ENCODE measurements around the gene SLC9A9. TPM values are rescaled to one million over a fixed set of nuclear protein-coding genes. Genes with fewer than 3 reads are reported as not detected.

Gene SLC9A9
- polyA plus RNA-seq, 1 of the 3 experiments (the other 2 are of a cell fraction): 0.05 TPM

GRCh38 chr3:143627336-143627735 lies 220.9 kb downstream of the SLC9A9 start:
- no peaks in the 10 kb centered on the region for H3K9me3 ChIP-seq
- WGBS (ENCODE audit: low lambda C conversion rate): 17% methylated on average over 5 of the region's 5 CpGs
- POLR2A ChIA-PET: no interaction called here

DNA sequence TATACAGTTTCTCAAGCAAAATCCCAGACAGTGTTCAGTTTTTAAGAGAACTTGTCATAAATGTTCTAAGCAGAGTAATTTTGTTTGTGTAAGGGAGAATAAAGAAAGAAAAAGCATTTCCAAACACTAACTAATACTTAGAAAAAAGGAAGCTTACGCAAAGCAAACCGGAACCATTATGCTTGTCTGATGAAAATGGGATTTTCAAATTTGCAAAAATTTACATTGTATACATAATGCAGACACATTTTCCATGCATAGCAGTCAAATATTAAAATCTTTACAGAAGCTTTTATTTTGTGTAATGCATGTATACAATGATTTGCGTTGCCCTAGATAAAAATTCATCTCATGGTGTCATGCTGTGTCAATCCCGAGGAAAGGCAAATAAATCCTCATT lies 229.0 kb downstream of the SLC9A9 start:
- no peaks in the 10 kb centered on the region for H3K79me2 ChIP-seq (ENCODE audit: insufficient read depth)
- H3F3A ChIP-seq (replicated peaks; ENCODE audit: insufficient read depth): no peaks in the 10 kb centered on the region
- no peak overlapping the region for H2AFZ ChIP-seq (ENCODE audit: low read depth)
- H3K9me3 ChIP-seq: no peaks in the 10 kb centered on the region
- no peak overlapping the region for H3K9ac ChIP-seq
- POLR2A ChIA-PET: no interaction called here
- peaks cover 13% of the 10 kb centered on the region; the same call in 1 of the 2 replicates for H3K27me3 ChIP-seq (ENCODE audit: insufficient read depth)
- WGBS (ENCODE audit: low lambda C conversion rate): 22% methylated on average over 4 of the region's 4 CpGs
- H3K9me2 ChIP-seq: no peaks in the 10 kb centered on the region
- DNase-seq: no peak
- no peaks in the 10 kb centered on the region for H3K36me3 ChIP-seq (replicated peaks in 1 of 2; ENCODE audit: control insufficient read depth in 1 of 2, insufficient read depth in 2 of 2, low read length in 1 of 2)
- no peaks in the 10 kb centered on the region for H4K20me1 ChIP-seq (ENCODE audit: insufficient read depth)
- H3K4me3 ChIP-seq (ENCODE audit: low read depth in 2 of 2, low read length in 1 of 2): no peak overlapping the region
- no peaks in the 10 kb centered on the region for H3K4me1 ChIP-seq (ENCODE audit: control insufficient read depth in 1 of 2, insufficient read depth in 2 of 2, low read depth in 1 of 2, low read length in 1 of 2)
- CTCF ChIA-PET: no interaction called here
- TF ChIP-seq RFX5 (IDR thresholded peaks at IDR 0.05; ENCODE audit: low read length): no peak
- TF ChIP-seq NFIC (IDR thresholded peaks at IDR 0.05; ENCODE audit: borderline replicate concordance): no peak
- TF ChIP-seq YY1 (IDR thresholded peaks at IDR 0.05; ENCODE audit: low read depth): no peak
- TF ChIP-seq USF1 (IDR thresholded peaks at IDR 0.05; ENCODE audit: borderline replicate concordance, low read depth): no peak
- no peak for TF ChIP-seq RAD21 (IDR thresholded peaks at IDR 0.05; ENCODE audit: low read length)
- no peak for TF ChIP-seq RCOR1 (IDR thresholded peaks at IDR 0.05; ENCODE audit: low read length)
- TF ChIP-seq, protein P1, sequence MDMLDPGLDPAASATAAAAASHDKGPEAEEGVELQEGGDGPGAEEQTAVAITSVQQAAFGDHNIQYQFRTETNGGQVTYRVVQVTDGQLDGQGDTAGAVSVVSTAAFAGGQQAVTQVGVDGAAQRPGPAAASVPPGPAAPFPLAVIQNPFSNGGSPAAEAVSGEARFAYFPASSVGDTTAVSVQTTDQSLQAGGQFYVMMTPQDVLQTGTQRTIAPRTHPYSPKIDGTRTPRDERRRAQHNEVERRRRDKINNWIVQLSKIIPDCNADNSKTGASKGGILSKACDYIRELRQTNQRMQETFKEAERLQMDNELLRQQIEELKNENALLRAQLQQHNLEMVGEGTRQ (IDR thresholded peaks at IDR 0.05; ENCODE audit: borderline replicate concordance, low read depth, low read length): no peak
- TF ChIP-seq MEF2A (IDR thresholded peaks at IDR 0.05; ENCODE audit: borderline replicate concordance, low read depth): no peak
- TF ChIP-seq, protein P2, sequence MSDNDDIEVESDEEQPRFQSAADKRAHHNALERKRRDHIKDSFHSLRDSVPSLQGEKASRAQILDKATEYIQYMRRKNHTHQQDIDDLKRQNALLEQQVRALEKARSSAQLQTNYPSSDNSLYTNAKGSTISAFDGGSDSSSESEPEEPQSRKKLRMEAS (IDR thresholded peaks at IDR 0.05; ENCODE audit: low read depth): no peak
- TF ChIP-seq CHD2 (IDR thresholded peaks at IDR 0.05; ENCODE audit: low read length, partially characterized antibody): no peak
- TF ChIP-seq TAF1 (IDR thresholded peaks at IDR 0.05; ENCODE audit: borderline replicate concordance, low read depth, low read length): no peak
- TF ChIP-seq GABPA (IDR thresholded peaks at IDR 0.05; ENCODE audit: low read depth): no peak
- no peak for TF ChIP-seq POLR2AphosphoS5 (IDR thresholded peaks at IDR 0.05; ENCODE audit: low read depth, low read length)
- TF ChIP-seq, protein P3, sequence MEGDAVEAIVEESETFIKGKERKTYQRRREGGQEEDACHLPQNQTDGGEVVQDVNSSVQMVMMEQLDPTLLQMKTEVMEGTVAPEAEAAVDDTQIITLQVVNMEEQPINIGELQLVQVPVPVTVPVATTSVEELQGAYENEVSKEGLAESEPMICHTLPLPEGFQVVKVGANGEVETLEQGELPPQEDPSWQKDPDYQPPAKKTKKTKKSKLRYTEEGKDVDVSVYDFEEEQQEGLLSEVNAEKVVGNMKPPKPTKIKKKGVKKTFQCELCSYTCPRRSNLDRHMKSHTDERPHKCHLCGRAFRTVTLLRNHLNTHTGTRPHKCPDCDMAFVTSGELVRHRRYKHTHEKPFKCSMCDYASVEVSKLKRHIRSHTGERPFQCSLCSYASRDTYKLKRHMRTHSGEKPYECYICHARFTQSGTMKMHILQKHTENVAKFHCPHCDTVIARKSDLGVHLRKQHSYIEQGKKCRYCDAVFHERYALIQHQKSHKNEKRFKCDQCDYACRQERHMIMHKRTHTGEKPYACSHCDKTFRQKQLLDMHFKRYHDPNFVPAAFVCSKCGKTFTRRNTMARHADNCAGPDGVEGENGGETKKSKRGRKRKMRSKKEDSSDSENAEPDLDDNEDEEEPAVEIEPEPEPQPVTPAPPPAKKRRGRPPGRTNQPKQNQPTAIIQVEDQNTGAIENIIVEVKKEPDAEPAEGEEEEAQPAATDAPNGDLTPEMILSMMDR (IDR thresholded peaks at IDR 0.05): no peak
- TF ChIP-seq JUND (IDR thresholded peaks at IDR 0.05): no peak
- H3K4me2 ChIP-seq: no peak overlapping the region
- no peak overlapping the region for H3K27ac ChIP-seq (ENCODE audit: low read depth in 2 of 2, low read length in 1 of 2)

More at GRCh38 chr3:143627336-143627735, 220.9 kb downstream of the SLC9A9 start:
- no peaks in the 10 kb centered on the region for H4K20me1 ChIP-seq (ENCODE audit: insufficient read depth)
- H3K4me2 ChIP-seq: no peak overlapping the region
- H3F3A ChIP-seq (replicated peaks; ENCODE audit: insufficient read depth): no peaks in the 10 kb centered on the region
- no peaks in the 10 kb centered on the region for H3K4me1 ChIP-seq (ENCODE audit: control insufficient read depth in 1 of 2, insufficient read depth in 2 of 2, low read depth in 1 of 2, low read length in 1 of 2)
- H3K27ac ChIP-seq (ENCODE audit: low read depth in 2 of 2, low read length in 1 of 2): no peak overlapping the region
- no peaks in the 10 kb centered on the region for H3K36me3 ChIP-seq (replicated peaks in 1 of 2; ENCODE audit: control insufficient read depth in 1 of 2, insufficient read depth in 2 of 2, low read length in 1 of 2)
- H3K9ac ChIP-seq: no peak overlapping the region
- no peak overlapping the region for H3K4me3 ChIP-seq (ENCODE audit: low read depth in 2 of 2, low read length in 1 of 2)
- no peak overlapping the region for H2AFZ ChIP-seq (ENCODE audit: low read depth)
- no peak for TF ChIP-seq JUND (IDR thresholded peaks at IDR 0.05)
- DNase-seq: no peak
- CTCF ChIA-PET: interaction anchor here (0.6 kb wide), 1 partner anchor 264 kb away, joined by 3 read pairs; no protein-coding TSS in a partner anchor
- no peaks in the 10 kb centered on the region; the same call in 1 of the 2 replicates for H3K27me3 ChIP-seq (ENCODE audit: insufficient read depth)
- H3K9me2 ChIP-seq: no peaks in the 10 kb centered on the region
- H3K79me2 ChIP-seq (ENCODE audit: insufficient read depth): no peaks in the 10 kb centered on the region

Measured in SK-N-SH (cell line).